Heart left ventricle (tissue), 11 donors: Measurements from ENCODE around the gene PRR35. TPM values are rescaled to one million over a fixed set of nuclear protein-coding genes. Genes with fewer than 3 reads are reported as not detected.

ENCODE experiments used
- microRNA-seq, 4 donors: library from miRNA; unstranded; fragments of <30 nt; microRNA quantifications; one replicate each; pipeline versions ENCODE4 to v1.2.0, GENCODE V29; 2017 to 2020
- polyA plus RNA-seq, 2 donors: library from polyadenylated mRNA; stranded (reverse); fragments of 200-250 nt; gene quantifications; one replicate each; pipeline ENCODE4 v1.2.3, GENCODE V29; 2013
- total RNA-seq, 9 donors: library from RNA; depleted of rRNA in 2 of 9; stranded (reverse); fragments of >200 nt in 2 of 9; fragmentation: NEBNext Ultra II Directional in 3 of 9; extraction: Animal tissue kit (Norgen Biotek cat#: 25700) in 3 of 9; gene quantifications; one replicate each; pipeline versions ENCODE4 v1.1.0 to v1.2.4, GENCODE V29; 2016 to 2023
- donor health status: ischemic (EF 13 %, LVEDD 7.1; RV severe dilation, severe dysfunction).
- donor health status: healthy with polysubstance abuse.
- donor health status: DM: no; HTN: yes; CAD: no.
- donor health status: DM: no; HTN: no; CAD: no.
- donor health status: ischemic (EF 25% LVEDD 5.7; RV mildly dilated, moderate dysfunction).
- donor health status: healthy.
- donor health status: DM: yes; HTN: yes; CAD: no.
- donor health status: PGD.
- donor health status: nonischemic (EF 23%, LVEDD 6.1; RV moderate dilation, normal function).

The PRR35 gene
- total and polyA plus RNA-seq, 11 donors = not detected

Small RNA genes lying within 50 kb of the gene (microRNA-seq; reads per million reads assigned to microRNA genes)
- 1.5 to 3.0 (median 2.4) reads per million in 4 donors for gene MIR3176
- gene MIR5587 = 0 to 1.2 (median 0.40) reads per million in 4 donors

Other genes with a start within 250 kb of the PRR35 start
- 10 to 100 TPM in 6 of 9 donors, 1 to 10 TPM in 3; 6.8 to 32.0 (median 11.6) TPM for gene AXIN1, start 207.7 kb upstream of the PRR35 start, total RNA-seq
- gene AXIN1, start 207.7 kb upstream of the PRR35 start, polyA plus RNA-seq = 10 to 100 TPM; 10.0 to 19.8 TPM
- 100 to 1,000 TPM in 2 of 9 donors, 10 to 100 TPM in 7; 66.3 to 126 (median 77.7) TPM for gene MRPL28, start 189.9 kb upstream of the PRR35 start, total RNA-seq
- 100 to 1,000 TPM; 135 to 157 TPM for gene MRPL28, start 189.9 kb upstream of the PRR35 start, polyA plus RNA-seq
- gene PGAP6, start 178.4 kb upstream of the PRR35 start, total RNA-seq = 10 to 100 TPM; 32.3 to 65.3 (median 44.9) TPM
- 10 to 100 TPM; 30.1 to 63.8 TPM for gene PGAP6, start 178.4 kb upstream of the PRR35 start, polyA plus RNA-seq
- gene NME4, start 163.2 kb upstream of the PRR35 start, total RNA-seq = 10 to 100 TPM; 53.9 to 95.3 (median 73.8) TPM
- gene NME4, start 163.2 kb upstream of the PRR35 start, polyA plus RNA-seq = 100 to 1,000 TPM in 1 of 2 donors, 10 to 100 TPM in 1; 37.5 to 103 TPM
- gene DECR2, start 158.5 kb upstream of the PRR35 start, total RNA-seq = 10 to 100 TPM in 6 of 9 donors, 1 to 10 TPM in 3; 6.9 to 20.6 (median 12.2) TPM
- gene DECR2, start 158.5 kb upstream of the PRR35 start, polyA plus RNA-seq = 10 to 100 TPM in 1 of 2 donors, 1 to 10 TPM in 1; 7.1 to 17.1 TPM
- gene RAB11FIP3, start 134.7 kb upstream of the PRR35 start, total RNA-seq = 10 to 100 TPM; 19.9 to 39.9 (median 31.9) TPM
- 10 to 100 TPM; 19.3 to 35.2 TPM for gene RAB11FIP3, start 134.7 kb upstream of the PRR35 start, polyA plus RNA-seq
- gene CAPN15, start 32.7 kb upstream of the PRR35 start, total RNA-seq = 10 to 100 TPM; 12.0 to 35.5 (median 20.0) TPM
- 10 to 100 TPM; 20.8 to 26.0 TPM for gene CAPN15, start 32.7 kb upstream of the PRR35 start, polyA plus RNA-seq
- gene NHLRC4, start 6.6 kb downstream of the PRR35 start, total RNA-seq = under 1 TPM in 8 of 9 donors, not detected in 1; 0.23 to 0.86 (median 0.56) TPM
- gene NHLRC4, start 6.6 kb downstream of the PRR35 start, polyA plus RNA-seq = under 1 TPM; 0.46 to 0.50 TPM
- 10 to 100 TPM; 16.4 to 39.5 (median 22.0) TPM for gene PIGQ, start 9.6 kb downstream of the PRR35 start, total RNA-seq
- gene PIGQ, start 9.6 kb downstream of the PRR35 start, polyA plus RNA-seq = 10 to 100 TPM; 21.8 to 35.8 TPM
- 10 to 100 TPM; 10.2 to 17.8 (median 12.6) TPM for gene RAB40C, start 29.7 kb downstream of the PRR35 start, total RNA-seq
- 10 to 100 TPM; 15.2 to 22.0 TPM for gene RAB40C, start 29.7 kb downstream of the PRR35 start, polyA plus RNA-seq
- gene WFIKKN1, start 70.6 kb downstream of the PRR35 start, total RNA-seq = 1 to 10 TPM in 1 of 9 donors, under 1 TPM in 8; 0.15 to 1.1 (median 0.25) TPM
- gene WFIKKN1, start 70.6 kb downstream of the PRR35 start, polyA plus RNA-seq = under 1 TPM; 0.30 to 0.51 TPM
- gene METTL26, start 75.9 kb downstream of the PRR35 start, total RNA-seq = 100 to 1,000 TPM in 2 of 9 donors, 10 to 100 TPM in 7; 39.6 to 187 (median 44.7) TPM
- 100 to 1,000 TPM; 101 to 165 TPM for gene METTL26, start 75.9 kb downstream of the PRR35 start, polyA plus RNA-seq
- 100 to 1,000 TPM in 4 of 9 donors, 10 to 100 TPM in 5; 52.3 to 219 (median 89.5) TPM for gene MCRIP2, start 81.4 kb downstream of the PRR35 start, total RNA-seq
- gene MCRIP2, start 81.4 kb downstream of the PRR35 start, polyA plus RNA-seq = 100 to 1,000 TPM in 1 of 2 donors, 10 to 100 TPM in 1; 97.0 to 321 TPM
- gene WDR90, start 89.0 kb downstream of the PRR35 start, total RNA-seq = 10 to 100 TPM in 2 of 9 donors, 1 to 10 TPM in 7; 3.7 to 17.4 (median 8.6) TPM
- 10 to 100 TPM in 1 of 2 donors, 1 to 10 TPM in 1; 5.1 to 10.9 TPM for gene WDR90, start 89.0 kb downstream of the PRR35 start, polyA plus RNA-seq
- 100 to 1,000 TPM in 1 of 9 donors, 10 to 100 TPM in 8; 33.7 to 102 (median 83.5) TPM for gene RHOT2, start 107.7 kb downstream of the PRR35 start, total RNA-seq
- 100 to 1,000 TPM in 1 of 2 donors, 10 to 100 TPM in 1; 77.2 to 143 TPM for gene RHOT2, start 107.7 kb downstream of the PRR35 start, polyA plus RNA-seq
- gene RHBDL1, start 115.3 kb downstream of the PRR35 start, total RNA-seq = 1 to 10 TPM in 7 of 9 donors, under 1 TPM in 2; 0.72 to 2.7 (median 1.8) TPM
- gene RHBDL1, start 115.3 kb downstream of the PRR35 start, polyA plus RNA-seq = 1 to 10 TPM in 1 of 2 donors, under 1 TPM in 1; 0.19 to 3.6 TPM
- 100 to 1,000 TPM in 8 of 9 donors, 10 to 100 TPM in 1; 93.7 to 198 (median 116) TPM for gene STUB1, start 120.0 kb downstream of the PRR35 start, total RNA-seq
- gene STUB1, start 120.0 kb downstream of the PRR35 start, polyA plus RNA-seq = 100 to 1,000 TPM; 107 to 159 TPM
- gene JMJD8, start 123.9 kb downstream of the PRR35 start, total RNA-seq = 100 to 1,000 TPM in 1 of 9 donors, 10 to 100 TPM in 8; 37.5 to 103 (median 44.1) TPM
- 10 to 100 TPM; 36.2 to 66.6 TPM for gene JMJD8, start 123.9 kb downstream of the PRR35 start, polyA plus RNA-seq
- 10 to 100 TPM in 4 of 9 donors, 1 to 10 TPM in 5; 7.0 to 16.6 (median 9.2) TPM for gene WDR24, start 130.0 kb downstream of the PRR35 start, total RNA-seq
- 10 to 100 TPM in 1 of 2 donors, 1 to 10 TPM in 1; 5.6 to 10.5 TPM for gene WDR24, start 130.0 kb downstream of the PRR35 start, polyA plus RNA-seq
- under 1 TPM in 3 of 9 donors, not detected in 6; 0.59 to 1.00 (median 0.60) TPM for gene FBXL16, start 145.4 kb downstream of the PRR35 start, total RNA-seq
- gene FBXL16, start 145.4 kb downstream of the PRR35 start, polyA plus RNA-seq = under 1 TPM; 0.03 to 0.11 TPM
- gene METRN, start 154.7 kb downstream of the PRR35 start, total RNA-seq = 10 to 100 TPM; 50.5 to 79.4 (median 60.7) TPM
- gene METRN, start 154.7 kb downstream of the PRR35 start, polyA plus RNA-seq = 10 to 100 TPM; 31.2 to 69.0 TPM
- 10 to 100 TPM; 30.2 to 48.6 (median 36.0) TPM for gene ANTKMT, start 160.8 kb downstream of the PRR35 start, total RNA-seq
- 10 to 100 TPM; 22.9 to 42.4 TPM for gene ANTKMT, start 160.8 kb downstream of the PRR35 start, polyA plus RNA-seq
- 1 to 10 TPM in 1 of 9 donors, under 1 TPM in 5, not detected in 3; 0.35 to 1.3 (median 0.54) TPM for gene CCDC78, start 166.0 kb downstream of the PRR35 start, total RNA-seq
- 1 to 10 TPM in 1 of 2 donors, under 1 TPM in 1; 0.60 to 1.3 TPM for gene CCDC78, start 166.0 kb downstream of the PRR35 start, polyA plus RNA-seq
- 10 to 100 TPM in 7 of 9 donors, 1 to 10 TPM in 2; 5.0 to 16.4 (median 11.9) TPM for gene HAGHL, start 166.7 kb downstream of the PRR35 start, total RNA-seq
- 10 to 100 TPM; 11.3 to 44.2 TPM for gene HAGHL, start 166.7 kb downstream of the PRR35 start, polyA plus RNA-seq
- 10 to 100 TPM; 21.4 to 33.1 (median 26.8) TPM for gene CIAO3, start 180.6 kb downstream of the PRR35 start, total RNA-seq
- gene CIAO3, start 180.6 kb downstream of the PRR35 start, polyA plus RNA-seq = 10 to 100 TPM; 36.0 to 41.5 TPM
- 10 to 100 TPM in 1 of 9 donors, under 1 TPM in 2, not detected in 6; 0.48 to 82.2 (median 0.50) TPM for gene MSLN, start 200.3 kb downstream of the PRR35 start, total RNA-seq
- gene MSLN, start 200.3 kb downstream of the PRR35 start, polyA plus RNA-seq = not detected
- 10 to 100 TPM in 4 of 9 donors, 1 to 10 TPM in 5; 7.1 to 19.4 (median 9.9) TPM for gene RPUSD1, start 228.0 kb downstream of the PRR35 start, total RNA-seq
- 10 to 100 TPM; 12.5 to 25.7 TPM for gene RPUSD1, start 228.0 kb downstream of the PRR35 start, polyA plus RNA-seq
- gene CHTF18, start 228.2 kb downstream of the PRR35 start, total RNA-seq = 10 to 100 TPM in 2 of 9 donors, 1 to 10 TPM in 6, under 1 TPM in 1; 0.83 to 15.0 (median 4.0) TPM
- 1 to 10 TPM; 2.6 to 3.9 TPM for gene CHTF18, start 228.2 kb downstream of the PRR35 start, polyA plus RNA-seq
- gene GNG13, start 240.3 kb downstream of the PRR35 start, total RNA-seq = not detected
- gene GNG13, start 240.3 kb downstream of the PRR35 start, polyA plus RNA-seq = not detected